Neural progenitor cell (in vitro differentiated cells): ENCODE results near the gene RB1. TPM values are rescaled to one million over a fixed set of nuclear protein-coding genes. Genes with fewer than 3 reads are reported as not detected.

Experiments
- DNase-seq: peaks from one replicate; pipeline ENCODE4 v3.0.0-alpha.2; 2016; ENCODE audit warnings: low spot score
- H2AFZ ChIP-seq: fragments of 200-600 bp; sonication (generic); replicated peaks from 2 replicates; pipeline ENCODE4 v1.6.1; 2016; ENCODE audit warnings: antibody characterized with exemption
- H3F3A ChIP-seq: fragments of 200-600 bp; sonication (generic); 2 replicates; pipeline ENCODE4 v1.6.1; 2016; ENCODE audit warnings: antibody characterized with exemption, low read depth
- H3K27ac ChIP-seq: fragments of 200-600 bp; sonication (generic); 2 replicates; pipeline ENCODE4 v1.5.1; 2016; ENCODE audit warnings: mild to moderate bottlenecking
- H3K27me3 ChIP-seq: fragments of 200-600 bp; sonication (generic); 2 replicates; pipeline ENCODE4 v1.6.1; 2016; ENCODE audit warnings: mild to moderate bottlenecking, moderate library complexity
- H3K36me3 ChIP-seq: fragments of 200-600 bp; sonication (generic); 2 replicates; pipeline ENCODE4 v1.5.1; 2016
- H3K4me1 ChIP-seq: fragments of 200-600 bp; sonication (generic); 2 replicates; pipeline ENCODE4 v1.6.1; 2016; ENCODE audit warnings: mixed run types
- H3K4me2 ChIP-seq: fragments of 200-600 bp; sonication (generic); 2 replicates; pipeline ENCODE4 v1.6.1; 2016
- H3K4me3 ChIP-seq: fragments of 200-600 bp; sonication (generic); 2 replicates; pipeline ENCODE4 v1.5.1; 2016
- H3K79me2 ChIP-seq: fragments of 200-600 bp; sonication (generic); 2 replicates; pipeline ENCODE4 v1.6.1; 2016; ENCODE audit warnings: low read depth
- H3K9ac ChIP-seq: fragments of 200-600 bp; sonication (generic); 2 replicates; pipeline ENCODE4 v1.6.1; 2016
- H3K9me3 ChIP-seq: fragments of 200-600 bp; sonication (generic); 2 replicates; pipeline ENCODE4 v1.5.1; 2016; ENCODE audit warnings: low read depth
- H4K20me1 ChIP-seq: fragments of 200-600 bp; sonication (generic); 2 replicates; pipeline ENCODE4 v1.6.1; 2016; ENCODE audit warnings: low read depth
- H3K27ac Mint-ChIP-seq: 3 replicates; pipeline ENCODE4 v1.8.0; 2021; ENCODE audit warnings: mixed read lengths
- H3K27me3 Mint-ChIP-seq: 2 replicates; pipeline ENCODE4 v1.8.0; 2022; ENCODE audit warnings: low read depth, mild to moderate bottlenecking, inconsistent platforms, moderate library complexity, mixed read lengths; ENCODE audit not compliant: insufficient read depth
- H3K36me3 Mint-ChIP-seq: 3 replicates; pipeline ENCODE4 v1.8.0; 2021; ENCODE audit warnings: mixed read lengths
- H3K4me1 Mint-ChIP-seq: 3 replicates; pipeline ENCODE4 v1.8.0; 2021; ENCODE audit warnings: mixed read lengths
- H3K4me3 Mint-ChIP-seq: 3 replicates; pipeline ENCODE4 v1.8.0; 2021; ENCODE audit warnings: mild to moderate bottlenecking, moderate library complexity, mixed read lengths
- H3K9me3 Mint-ChIP-seq: 3 replicates; pipeline ENCODE4 v1.8.0; 2020; ENCODE audit warnings: mixed read lengths
- EZH2 ChIP-seq: fragments of 200-600 bp; sonication (generic); IDR thresholded peaks from 2 replicates; pipeline ENCODE4 v1.6.1; 2017; ENCODE audit warnings: antibody characterized with exemption, mild to moderate bottlenecking, moderate library complexity
- EZH2phosphoT487 ChIP-seq: fragments of 200-600 bp; sonication (generic); IDR thresholded peaks from 2 replicates; pipeline ENCODE4 v1.6.1; 2017; ENCODE audit warnings: antibody characterized with exemption
- total RNA-seq: library from RNA; depleted of rRNA; stranded (reverse); fragments of >200 nt; gene quantifications from 2 replicates; pipeline ENCODE4 v1.2.3, GENCODE V29; 2015; ENCODE audit warnings: low replicate concordance
- TF ChIP-seq, protein P1 (sequence below): fragments of 200-600 bp; sonication (generic); IDR thresholded peaks from 2 replicates; pipeline ENCODE4 v1.5.1; 2017; ENCODE audit warnings: antibody characterized with exemption, mild to moderate bottlenecking

The RB1 gene
- total RNA-seq, 1 donor from 2014 or later, result 39.5 TPM

DNA sequence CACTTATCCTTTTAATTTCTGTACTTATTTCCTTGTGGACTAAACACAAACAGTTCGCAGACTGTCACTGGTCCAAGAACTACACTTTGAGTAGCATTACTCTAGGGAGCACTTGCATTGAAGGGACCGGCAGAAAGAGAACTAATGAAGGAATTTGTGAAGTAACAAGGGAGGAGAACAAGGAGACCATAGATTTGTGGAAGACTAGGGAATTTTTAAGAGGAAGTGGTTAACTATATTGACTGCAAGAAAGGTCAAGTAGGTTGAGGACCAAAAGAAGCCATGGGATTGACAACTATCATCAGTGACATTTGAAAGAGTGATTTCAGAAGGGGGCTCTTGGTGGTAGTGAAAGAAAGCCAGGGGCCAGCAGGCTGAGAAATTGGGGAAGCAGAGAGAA, 4.0 kb upstream of the RB1 start:
- peaks cover 2% of the 10 kb centered on the region for H3K36me3 Mint-ChIP-seq
- no peak overlapping the region for H2AFZ ChIP-seq
- DNase-seq, result no peak
- H3K4me1 Mint-ChIP-seq, result peaks cover 13% of the 10 kb centered on the region
- no peaks in the 10 kb centered on the region for H3K27me3 ChIP-seq
- no peaks in the 10 kb centered on the region for H4K20me1 ChIP-seq
- no peak overlapping the region for H3K4me3 Mint-ChIP-seq
- no peak overlapping the region for H3K4me2 ChIP-seq
- H3K27ac Mint-ChIP-seq, result no peak overlapping the region
- TF ChIP-seq EZH2phosphoT487, result no peak
- TF ChIP-seq, protein P1, sequence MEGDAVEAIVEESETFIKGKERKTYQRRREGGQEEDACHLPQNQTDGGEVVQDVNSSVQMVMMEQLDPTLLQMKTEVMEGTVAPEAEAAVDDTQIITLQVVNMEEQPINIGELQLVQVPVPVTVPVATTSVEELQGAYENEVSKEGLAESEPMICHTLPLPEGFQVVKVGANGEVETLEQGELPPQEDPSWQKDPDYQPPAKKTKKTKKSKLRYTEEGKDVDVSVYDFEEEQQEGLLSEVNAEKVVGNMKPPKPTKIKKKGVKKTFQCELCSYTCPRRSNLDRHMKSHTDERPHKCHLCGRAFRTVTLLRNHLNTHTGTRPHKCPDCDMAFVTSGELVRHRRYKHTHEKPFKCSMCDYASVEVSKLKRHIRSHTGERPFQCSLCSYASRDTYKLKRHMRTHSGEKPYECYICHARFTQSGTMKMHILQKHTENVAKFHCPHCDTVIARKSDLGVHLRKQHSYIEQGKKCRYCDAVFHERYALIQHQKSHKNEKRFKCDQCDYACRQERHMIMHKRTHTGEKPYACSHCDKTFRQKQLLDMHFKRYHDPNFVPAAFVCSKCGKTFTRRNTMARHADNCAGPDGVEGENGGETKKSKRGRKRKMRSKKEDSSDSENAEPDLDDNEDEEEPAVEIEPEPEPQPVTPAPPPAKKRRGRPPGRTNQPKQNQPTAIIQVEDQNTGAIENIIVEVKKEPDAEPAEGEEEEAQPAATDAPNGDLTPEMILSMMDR, result no peak
- no peak for TF ChIP-seq EZH2
- H3K79me2 ChIP-seq, result peaks cover 11% of the 10 kb centered on the region
- no peak overlapping the region for H3K4me3 ChIP-seq
- no peaks in the 10 kb centered on the region for H3K36me3 ChIP-seq
- H3K9me3 ChIP-seq, result no peaks in the 10 kb centered on the region
- peaks cover 3% of the 10 kb centered on the region for H3K4me1 ChIP-seq
- H3K27ac ChIP-seq, result no peak overlapping the region
- no peaks in the 10 kb centered on the region for H3K9me3 Mint-ChIP-seq
- H3K27me3 Mint-ChIP-seq, result peaks cover 2% of the 10 kb centered on the region
- H3K9ac ChIP-seq, result no peak overlapping the region
- H3F3A ChIP-seq, result peaks cover 5% of the 10 kb centered on the region

DNA sequence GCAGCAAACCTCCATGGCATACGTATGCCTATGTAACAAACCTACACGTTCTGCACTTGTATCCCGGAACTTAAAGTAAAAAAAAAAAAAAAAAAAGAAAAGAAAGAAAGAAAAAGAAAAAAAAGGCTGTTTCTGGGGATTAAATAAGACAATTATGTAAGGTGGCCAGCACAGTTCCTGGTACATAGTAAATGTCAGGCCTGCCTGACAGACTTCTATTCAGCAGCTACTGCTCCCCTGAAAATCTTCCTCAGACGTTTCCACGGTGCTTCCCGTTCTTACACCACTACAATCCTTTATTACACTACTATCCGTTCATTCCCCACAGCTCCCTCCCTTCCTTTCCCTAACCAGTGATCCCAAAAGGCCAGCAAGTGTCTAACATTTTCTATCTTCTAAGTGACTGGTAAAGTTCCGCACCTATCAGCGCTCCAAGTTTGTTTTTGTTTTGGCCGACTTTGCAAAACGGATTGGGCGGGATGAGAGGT, 636 bp upstream of the RB1 start:
- Histone ChIP-seq H3K4me2 (peak overlapping the region; percentile 98), H2AFZ (peak overlapping the region; percentile 100), H3K36me3 (no peaks in the 10 kb centered on the region), H3K79me2 (peaks cover 29% of the 10 kb centered on the region), H3K9me3 (no peaks in the 10 kb centered on the region), H3F3A (peaks cover 5% of the 10 kb centered on the region), H3K4me1 (peaks cover 3% of the 10 kb centered on the region), H4K20me1 (no peaks in the 10 kb centered on the region), H3K4me3 (peak overlapping the region; percentile 93), H3K9ac (peak overlapping the region; percentile 86), H3K27me3 (no peaks in the 10 kb centered on the region), H3K27ac (peak overlapping the region; percentile 93)
- H3K4me1 Mint-ChIP-seq, result peaks cover 18% of the 10 kb centered on the region
- DNase-seq, result no peak
- H3K27ac Mint-ChIP-seq, result peak overlapping the region; percentile 99
- peaks cover 2% of the 10 kb centered on the region for H3K27me3 Mint-ChIP-seq
- H3K36me3 Mint-ChIP-seq, result peaks cover 4% of the 10 kb centered on the region
- TF ChIP-seq, protein P1, result no peak
- TF ChIP-seq EZH2phosphoT487 (no peak), EZH2 (no peak)
- no peaks in the 10 kb centered on the region for H3K9me3 Mint-ChIP-seq
- H3K4me3 Mint-ChIP-seq, result peak overlapping the region; percentile 97

DNA sequence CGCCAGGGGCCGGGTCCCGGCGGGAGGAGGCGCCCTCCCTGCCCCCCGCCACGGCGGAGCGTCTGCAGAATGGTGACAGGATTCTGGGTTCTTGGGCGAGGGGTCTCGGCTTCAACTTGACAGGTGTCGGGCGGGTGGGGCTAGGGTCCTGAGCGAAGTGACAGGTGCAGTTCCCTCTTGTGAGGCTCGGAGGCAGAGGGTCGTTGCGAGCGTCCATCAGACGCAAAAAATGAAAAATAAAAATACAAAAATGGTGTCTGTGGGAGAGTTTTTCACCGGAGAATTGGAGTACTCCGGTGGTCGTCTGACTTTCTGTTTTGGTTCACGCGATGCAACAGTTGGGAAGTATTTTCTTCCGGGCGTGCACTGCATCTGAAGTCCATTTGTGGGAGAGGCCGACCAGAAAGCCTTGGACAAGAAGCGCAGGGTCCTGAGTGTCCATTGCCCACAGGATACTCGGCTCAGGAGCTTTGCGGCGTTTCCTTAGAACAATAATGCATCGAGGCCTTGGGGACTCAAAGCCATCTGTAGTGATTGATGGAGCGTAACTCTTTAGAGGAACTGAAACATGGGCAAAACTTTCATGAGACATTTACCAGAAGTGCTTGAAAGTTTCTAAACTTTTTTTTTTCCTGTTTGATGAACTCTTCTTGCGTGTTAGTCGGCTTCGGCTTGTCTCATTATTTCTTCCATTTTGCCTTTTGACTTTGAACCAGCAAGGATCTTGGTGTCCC, 759 bp downstream of the RB1 start:
- H3K27ac Mint-ChIP-seq, result peak overlapping the region; percentile 97
- peak overlapping the region; percentile 98 for H3K4me2 ChIP-seq
- DNase-seq, result peak; percentile 59
- H3K4me1 ChIP-seq, result peaks cover 3% of the 10 kb centered on the region
- no peaks in the 10 kb centered on the region for H3K9me3 ChIP-seq
- H3K27me3 Mint-ChIP-seq, result peaks cover 2% of the 10 kb centered on the region
- no peaks in the 10 kb centered on the region for H3K9me3 Mint-ChIP-seq
- H3K4me1 Mint-ChIP-seq, result peaks cover 18% of the 10 kb centered on the region
- TF ChIP-seq EZH2 (no peak), EZH2phosphoT487 (no peak)
- TF ChIP-seq, protein P1, result no peak
- H3F3A ChIP-seq, result peaks cover 5% of the 10 kb centered on the region
- peak overlapping the region; percentile 97 for H3K4me3 Mint-ChIP-seq
- peaks cover 29% of the 10 kb centered on the region for H3K79me2 ChIP-seq
- H4K20me1 ChIP-seq, result no peaks in the 10 kb centered on the region
- H3K27ac ChIP-seq, result no peak overlapping the region
- peak overlapping the region; percentile 93 for H3K4me3 ChIP-seq
- no peaks in the 10 kb centered on the region for H3K36me3 ChIP-seq
- no peaks in the 10 kb centered on the region for H3K27me3 ChIP-seq
- peaks cover 6% of the 10 kb centered on the region for H3K36me3 Mint-ChIP-seq
- H2AFZ ChIP-seq, result peak overlapping the region; percentile 100
- H3K9ac ChIP-seq, result peak overlapping the region; percentile 86
